Calu3 (cell line): ENCODE results near the gene ATF7IP2. TPM values are rescaled to one million over a fixed set of nuclear protein-coding genes. Genes with fewer than 3 reads are reported as not detected.

Source experiments
- BruUV-seq: library from RNA; stranded (reverse); fragments of 400-500 nt; replicated peaks from 2 replicates; lab custom pipeline; 2021; lab: Mats Ljungman, UMichigan
- CTCF ChIA-PET: fragments of 300-600 bp; sonication (Branson Sonifier 250); formaldehyde crosslinking; loops from one replicate; lab custom pipeline; 2022; ENCODE audit warnings: antibody characterized with exemption; lab: Charles Lee
- DNase-seq: peaks from one replicate; pipeline ENCODE4 v3.0.0; 2022
- H3K27ac Mint-ChIP-seq: one replicate; pipeline ENCODE4 v1.8.0; 2022; ENCODE audit warnings: mixed read lengths; ENCODE audit not compliant: unreplicated experiment
- H3K27me3 Mint-ChIP-seq: one replicate; pipeline ENCODE4 v1.8.0; 2022; ENCODE audit warnings: mixed read lengths; ENCODE audit not compliant: unreplicated experiment
- H3K36me3 Mint-ChIP-seq: one replicate; pipeline ENCODE4 v1.8.0; 2022; ENCODE audit warnings: mild to moderate bottlenecking, moderate library complexity, mixed read lengths; ENCODE audit not compliant: insufficient read depth, unreplicated experiment
- H3K4me1 Mint-ChIP-seq: one replicate; pipeline ENCODE4 v1.8.0; 2022; ENCODE audit warnings: mild to moderate bottlenecking, low read depth, mixed read lengths; ENCODE audit not compliant: unreplicated experiment
- H3K4me3 Mint-ChIP-seq: one replicate; pipeline ENCODE4 v1.8.0; 2022; ENCODE audit warnings: mild to moderate bottlenecking, low read depth, moderate library complexity, mixed read lengths; ENCODE audit not compliant: unreplicated experiment
- H3K9me3 Mint-ChIP-seq: one replicate; pipeline ENCODE4 v1.8.0; 2022; ENCODE audit warnings: low read depth, mixed read lengths; ENCODE audit not compliant: unreplicated experiment
- intact Hi-C: fragments of 100-400 bp; cut with micrococcal nuclease; formaldehyde crosslinking; loops from one replicate; pipeline ENCODE4 v1.10.0; 2022; ENCODE audit not compliant: unreplicated experiment
- total RNA-seq: library from RNA; stranded (reverse); gene quantifications from 2 replicates; pipeline ENCODE4 v1.2.3, GENCODE V29; 2022
- TF ChIP-seq, protein P1 (sequence below): fragments of 200-600 bp; IDR thresholded peaks from one replicate; pipeline ENCODE4 v1.8.0; 2022; ENCODE audit warnings: antibody characterized with exemption; ENCODE audit not compliant: unreplicated experiment

Gene ATF7IP2
- total RNA-seq, 1 experiment from 2014 or later = 29.7 TPM

DNA sequence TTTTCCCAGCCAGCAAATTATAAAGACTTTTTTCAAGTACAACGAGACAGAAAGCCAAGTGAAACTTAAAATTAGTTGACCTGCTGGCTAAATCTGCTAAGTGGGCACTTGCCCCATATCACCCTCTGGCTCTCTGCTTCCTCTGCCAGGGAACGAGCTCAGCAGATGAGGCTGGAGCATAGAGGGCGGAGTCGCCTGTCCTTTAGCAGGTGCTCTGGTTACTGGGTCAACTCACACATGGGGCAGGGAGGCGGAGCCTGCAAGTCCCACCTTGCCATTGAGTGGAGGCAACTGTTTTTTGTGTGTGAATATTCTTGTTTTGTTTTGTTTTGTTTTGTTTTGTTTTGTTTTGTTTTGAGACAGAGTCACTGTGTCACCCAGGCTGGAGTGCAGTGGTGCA is 132.0 kb downstream of the ATF7IP2 start:
- CTCF ChIA-PET = no interaction called here
- intact Hi-C loops = no loop called here

GRCh38 chr16:10518479-10519041 is 132.7 kb downstream of the ATF7IP2 start:
- H3K9me3 Mint-ChIP-seq = no peaks in the 10 kb centered on the region
- peaks cover 7% of the 10 kb centered on the region for H3K36me3 Mint-ChIP-seq
- H3K27me3 Mint-ChIP-seq = no peaks in the 10 kb centered on the region
- no peak for DNase-seq
- CTCF ChIA-PET = no interaction called here
- no TSS peak for BruUV-seq
- no peak overlapping the region for H3K27ac Mint-ChIP-seq
- H3K4me3 Mint-ChIP-seq = no peak overlapping the region
- intact Hi-C loops = no loop called here
- peaks cover 23% of the 10 kb centered on the region for H3K4me1 Mint-ChIP-seq
- TF ChIP-seq, protein P1, sequence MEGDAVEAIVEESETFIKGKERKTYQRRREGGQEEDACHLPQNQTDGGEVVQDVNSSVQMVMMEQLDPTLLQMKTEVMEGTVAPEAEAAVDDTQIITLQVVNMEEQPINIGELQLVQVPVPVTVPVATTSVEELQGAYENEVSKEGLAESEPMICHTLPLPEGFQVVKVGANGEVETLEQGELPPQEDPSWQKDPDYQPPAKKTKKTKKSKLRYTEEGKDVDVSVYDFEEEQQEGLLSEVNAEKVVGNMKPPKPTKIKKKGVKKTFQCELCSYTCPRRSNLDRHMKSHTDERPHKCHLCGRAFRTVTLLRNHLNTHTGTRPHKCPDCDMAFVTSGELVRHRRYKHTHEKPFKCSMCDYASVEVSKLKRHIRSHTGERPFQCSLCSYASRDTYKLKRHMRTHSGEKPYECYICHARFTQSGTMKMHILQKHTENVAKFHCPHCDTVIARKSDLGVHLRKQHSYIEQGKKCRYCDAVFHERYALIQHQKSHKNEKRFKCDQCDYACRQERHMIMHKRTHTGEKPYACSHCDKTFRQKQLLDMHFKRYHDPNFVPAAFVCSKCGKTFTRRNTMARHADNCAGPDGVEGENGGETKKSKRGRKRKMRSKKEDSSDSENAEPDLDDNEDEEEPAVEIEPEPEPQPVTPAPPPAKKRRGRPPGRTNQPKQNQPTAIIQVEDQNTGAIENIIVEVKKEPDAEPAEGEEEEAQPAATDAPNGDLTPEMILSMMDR = no peak

More for the DNA sequence above, 132.0 kb downstream of the ATF7IP2 start:
- no peaks in the 10 kb centered on the region for H3K27me3 Mint-ChIP-seq
- no peak overlapping the region for H3K27ac Mint-ChIP-seq
- H3K36me3 Mint-ChIP-seq = peaks cover 5% of the 10 kb centered on the region
- no peak for DNase-seq
- no peaks in the 10 kb centered on the region for H3K9me3 Mint-ChIP-seq
- H3K4me1 Mint-ChIP-seq = peaks cover 23% of the 10 kb centered on the region
- TF ChIP-seq, protein P1 = no peak
- no peak overlapping the region for H3K4me3 Mint-ChIP-seq
- no TSS peak for BruUV-seq

GRCh38 chr16:10519297-10519696 is 133.4 kb downstream of the ATF7IP2 start:
- TF ChIP-seq, protein P1 = no peak
- Mint-ChIP-seq H3K9me3 (no peaks in the 10 kb centered on the region), H3K27me3 (no peaks in the 10 kb centered on the region), H3K27ac (no peak overlapping the region), H3K4me1 (peaks cover 23% of the 10 kb centered on the region), H3K4me3 (no peak overlapping the region), H3K36me3 (peaks cover 15% of the 10 kb centered on the region)
- CTCF ChIA-PET = no interaction called here
- DNase-seq = no peak
- no TSS peak for BruUV-seq
- intact Hi-C loops = no loop called here

- Mint-ChIP-seq H3K27ac (peak overlapping the region; percentile 58), H3K4me1 (peaks cover 15% of the 10 kb centered on the region), H3K27me3 (no peaks in the 10 kb centered on the region), H3K9me3 (no peaks in the 10 kb centered on the region), H3K4me3 (no peak overlapping the region), H3K36me3 (peaks cover 16% of the 10 kb centered on the region)
- CTCF ChIA-PET = interaction anchor here (0.6 to 2.2 kb wide), 4 partner anchors 205 to 251 kb away, joined by 3 to 10 read pairs (median 7); no protein-coding TSS in a partner anchor
- intact Hi-C loops = loop anchor here (5.0 to 10.0 kb wide), 3 partner anchors 55 to 397 kb away; no protein-coding TSS in a partner anchor
- BruUV-seq = no TSS peak
- TF ChIP-seq, protein P1 = no peak
- DNase-seq = peak; percentile 26
These were observed 134.3 kb downstream of the ATF7IP2 start for GRCh38 chr16:10519929-10520868.
